Kidney glomerular epithelial cell (primary cell): ENCODE results near the gene STX10.
A peak's percentile ranks its signal among the peaks of the same experiment; 100 is the strongest.

ENCODE experiments used
- DNase-seq: peaks from one replicate; lab custom pipeline; 2025; lab: John Stamatoyannopoulos, UW

The STX10 gene

DNA sequence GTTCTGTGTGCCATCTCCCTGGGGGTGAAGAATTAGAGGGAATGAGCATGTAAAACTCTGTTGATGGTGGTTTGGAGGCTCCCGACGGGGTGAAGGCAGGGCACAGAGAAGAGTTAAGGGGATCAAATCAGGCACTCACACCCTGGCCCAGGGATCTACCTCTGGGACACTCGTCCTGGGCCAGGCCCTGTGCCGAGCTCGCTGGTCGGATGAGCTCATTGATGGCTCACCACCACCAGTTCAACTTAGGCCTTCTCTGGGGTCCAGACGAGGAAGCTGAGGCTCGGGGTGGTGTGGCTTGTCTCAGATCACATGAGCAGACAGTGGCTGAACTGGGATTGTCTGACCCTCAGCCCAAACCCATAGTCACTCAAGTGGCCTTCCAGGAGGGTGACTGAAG is 30.5 kb downstream of the STX10 start:
- no peak for DNase-seq

DNA sequence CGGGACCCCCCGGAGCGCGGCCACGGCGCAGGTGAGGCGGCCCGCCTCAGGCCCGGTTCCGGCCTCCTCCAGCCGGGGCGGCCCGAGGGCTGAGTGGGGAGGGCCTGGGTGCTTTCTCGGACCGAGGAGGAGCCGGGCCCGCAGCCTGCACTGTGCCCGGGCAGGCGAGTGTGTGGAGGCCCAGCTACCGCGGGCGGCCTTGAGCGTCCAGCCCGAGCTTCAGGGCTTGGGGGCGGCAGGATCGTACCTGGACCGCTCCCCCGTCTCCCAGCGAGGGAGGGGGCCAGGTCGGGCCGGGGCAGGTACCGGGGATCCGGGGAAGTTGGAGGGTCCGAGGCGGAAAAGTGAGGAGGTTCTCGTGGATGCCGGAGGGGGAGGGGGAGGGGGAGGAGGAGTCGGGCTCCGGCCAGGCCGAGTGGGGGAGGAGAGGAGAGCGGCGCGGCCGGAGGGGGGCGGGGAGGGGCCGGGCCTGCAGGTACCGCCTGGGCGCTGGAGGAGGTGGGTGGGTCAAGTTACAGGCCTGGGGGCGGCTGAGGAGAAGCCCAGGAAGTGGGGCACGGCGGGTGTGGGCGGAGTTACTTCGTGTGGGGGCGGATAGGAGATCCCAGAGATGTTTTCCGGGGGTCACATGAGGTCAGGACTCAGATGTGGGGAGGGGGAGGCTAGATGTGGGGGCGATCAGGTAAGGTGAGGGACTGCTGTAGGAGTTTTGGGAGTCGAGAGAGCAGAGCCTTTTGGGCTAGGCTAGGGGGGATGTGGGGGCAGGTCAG is 31.6 kb downstream of the STX10 start:
- DNase-seq, result peak; percentile 18

DNA sequence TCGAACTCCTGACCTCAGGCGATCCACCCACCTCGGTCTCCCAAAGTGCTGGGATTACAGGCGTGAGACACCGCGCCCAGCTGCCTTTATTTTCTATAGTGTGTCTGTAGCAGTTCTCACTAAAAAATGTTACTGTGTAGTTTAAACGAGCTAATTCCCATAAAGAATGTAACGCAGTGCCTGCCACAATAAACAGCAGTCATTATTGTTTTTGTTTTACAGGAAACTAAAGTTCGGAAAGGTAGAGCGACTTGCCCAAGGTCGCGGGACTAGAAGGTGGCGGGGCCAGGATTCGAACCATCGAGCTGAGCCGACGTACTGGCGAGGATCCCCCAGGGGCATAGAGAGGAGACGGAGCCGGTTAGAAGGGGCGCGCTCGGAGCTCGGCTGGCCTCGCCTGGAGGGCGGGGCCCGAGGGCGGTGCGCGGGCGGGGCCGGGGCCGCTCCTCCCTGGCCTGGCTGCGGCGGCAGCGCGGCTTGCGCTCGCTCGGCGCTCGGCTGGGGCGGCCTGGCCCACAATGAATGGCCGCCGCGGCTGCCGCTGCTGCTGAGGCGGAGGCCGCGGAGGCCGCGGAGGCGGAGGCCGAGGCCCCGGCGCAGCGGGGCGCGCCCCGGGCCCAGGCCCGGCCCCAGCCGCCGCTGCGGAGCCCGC is 32.3 kb downstream of the STX10 start, which contains the start of gene NACC1:
TSS of gene NACC1 (plus strand) at position 493 of the 652 bp plus-strand sequence. CDS start 16,944 bp downstream, outside the sequence.
- DNase-seq, result peak; percentile 63

DNA sequence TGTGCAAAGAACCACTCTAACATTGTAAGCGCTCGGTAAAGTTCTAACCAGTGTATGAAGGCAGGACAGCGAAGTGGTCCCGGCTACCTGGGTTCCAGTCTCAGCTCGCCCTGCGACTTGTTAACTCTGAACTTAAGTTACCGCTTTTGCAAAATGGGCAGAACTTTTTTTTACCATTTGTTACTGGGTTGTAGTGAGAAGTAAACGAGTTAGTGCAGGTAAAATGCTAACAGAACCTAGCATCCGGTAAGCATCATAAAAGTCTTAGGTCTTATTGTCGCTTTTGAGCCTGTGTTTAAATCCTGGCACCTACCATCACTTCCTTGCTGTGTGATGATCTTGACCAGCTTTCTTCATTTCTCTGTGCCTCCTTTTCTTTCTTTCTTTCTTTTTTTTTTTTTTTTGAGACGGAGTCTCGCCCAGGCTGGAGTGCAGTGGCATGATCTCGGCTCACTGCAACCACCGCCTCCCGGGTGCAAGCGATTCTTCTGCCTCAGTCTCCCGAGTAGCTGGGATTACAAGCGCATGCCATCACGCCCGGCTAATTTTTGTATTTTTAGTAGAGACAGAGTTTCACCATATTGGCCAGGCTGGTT is 32.9 kb downstream of the STX10 start:
- DNase-seq, result no peak

DNA sequence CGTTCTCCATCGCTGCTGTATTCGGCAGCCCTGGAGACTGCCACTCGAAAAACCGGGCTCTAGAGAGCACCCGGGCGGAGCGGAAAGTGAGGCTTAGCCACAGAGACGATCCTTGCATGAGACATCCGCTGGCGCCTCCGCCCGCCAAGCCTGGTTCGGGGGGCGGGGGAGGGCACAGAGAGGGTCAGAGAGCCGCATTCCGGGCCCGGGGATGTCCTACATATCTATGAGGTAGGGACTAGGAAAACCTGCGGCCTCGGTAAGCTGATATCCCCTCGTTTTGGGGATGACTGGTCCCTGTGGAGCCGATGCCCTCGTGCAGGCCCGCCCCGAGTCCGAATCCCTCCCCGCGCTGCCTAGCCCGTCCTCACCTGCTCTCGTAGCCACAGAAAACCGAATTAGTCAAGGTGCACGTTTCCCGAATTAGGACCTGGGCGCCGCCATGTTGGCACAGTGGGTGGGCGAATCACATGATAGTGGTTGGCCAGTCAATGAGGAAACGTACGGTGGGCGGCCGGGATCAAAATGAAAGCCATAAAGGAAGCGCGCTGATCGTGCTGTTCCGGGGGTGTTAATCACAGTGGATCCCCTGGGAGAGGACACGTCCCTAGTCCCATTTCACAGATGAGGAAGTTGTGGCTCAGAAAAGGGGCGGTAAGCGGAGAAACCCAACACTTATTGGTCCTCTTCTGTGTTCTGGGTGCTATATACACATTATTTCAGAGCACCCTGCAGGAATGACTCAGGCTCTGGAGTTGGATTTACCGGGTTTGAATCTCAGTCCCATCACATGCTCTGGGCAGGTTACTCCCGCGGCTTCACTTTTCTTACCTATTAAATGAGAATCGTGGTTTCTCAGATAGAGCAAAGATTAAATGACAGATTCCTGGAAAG is 33.6 kb downstream of the STX10 start, which contains the start of gene TRMT1:
TSS of gene TRMT1 (minus strand) at position 459 of the 894 bp plus-strand sequence. CDS start at position 118, 341 bp downstream.
- peak; percentile 90 for DNase-seq

DNA sequence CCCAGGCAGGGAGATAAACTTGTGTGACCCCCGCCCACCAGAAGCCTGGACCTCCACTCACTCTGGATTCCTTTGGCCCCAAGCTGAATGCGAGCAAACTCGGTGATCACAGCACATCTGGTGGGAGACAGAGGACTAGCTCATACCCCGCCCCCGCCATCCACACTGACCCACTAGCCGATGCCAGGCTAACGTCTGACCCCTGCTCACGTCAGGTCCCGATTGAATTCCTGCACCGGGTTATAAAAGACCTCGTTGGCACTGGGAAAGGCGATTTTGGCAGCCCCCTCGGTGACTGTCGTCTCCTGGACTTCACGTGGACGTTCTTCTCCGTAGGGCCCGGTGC is 34.3 kb downstream of the STX10 start:
- no peak for DNase-seq

DNA sequence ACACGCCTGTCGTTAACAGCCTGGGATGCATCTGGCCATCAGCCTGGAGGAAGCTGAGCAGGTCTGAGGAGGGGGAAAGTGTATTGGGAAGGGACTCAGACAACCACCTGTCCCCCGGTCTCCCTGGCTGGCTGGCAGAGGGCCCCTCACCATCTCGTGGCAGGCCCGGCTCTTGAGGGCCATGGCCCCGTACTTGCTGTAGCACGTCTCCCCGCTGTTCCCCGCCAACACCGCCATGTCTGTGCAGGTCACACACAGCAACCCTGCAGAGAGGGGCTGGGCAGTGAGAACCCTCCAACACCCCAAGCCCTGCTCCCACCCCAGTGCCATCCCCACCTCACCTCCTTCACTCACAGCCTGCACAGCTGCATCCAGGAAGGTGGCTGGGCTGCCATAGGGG is 37.6 kb downstream of the STX10 start:
- DNase-seq, result no peak

DNA sequence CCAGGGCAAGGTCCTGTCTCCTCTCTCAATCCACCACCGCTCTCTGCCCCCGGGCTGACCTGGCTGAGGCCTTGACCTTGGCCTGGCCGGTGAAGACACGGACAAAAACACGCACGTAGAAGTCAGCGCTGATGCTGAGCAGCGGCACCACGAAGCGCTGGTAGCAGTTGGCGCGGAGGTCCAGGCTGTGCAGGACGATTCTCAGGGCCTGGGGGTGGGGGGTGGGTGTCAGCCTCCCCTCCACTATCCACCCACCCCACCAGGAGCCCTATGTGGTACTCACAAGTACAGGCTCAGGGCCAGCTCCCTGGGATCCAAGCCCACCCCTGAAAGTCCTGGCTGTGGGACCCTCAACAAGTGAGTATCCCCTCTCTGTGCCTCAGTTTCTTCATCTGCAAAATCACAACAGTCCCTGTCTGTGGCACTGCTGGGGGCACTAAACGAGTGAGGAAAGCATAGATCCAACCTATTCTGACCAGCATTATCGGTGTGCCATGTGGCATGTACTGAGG is 40.0 kb downstream of the STX10 start:
- DNase-seq, result no peak

DNA sequence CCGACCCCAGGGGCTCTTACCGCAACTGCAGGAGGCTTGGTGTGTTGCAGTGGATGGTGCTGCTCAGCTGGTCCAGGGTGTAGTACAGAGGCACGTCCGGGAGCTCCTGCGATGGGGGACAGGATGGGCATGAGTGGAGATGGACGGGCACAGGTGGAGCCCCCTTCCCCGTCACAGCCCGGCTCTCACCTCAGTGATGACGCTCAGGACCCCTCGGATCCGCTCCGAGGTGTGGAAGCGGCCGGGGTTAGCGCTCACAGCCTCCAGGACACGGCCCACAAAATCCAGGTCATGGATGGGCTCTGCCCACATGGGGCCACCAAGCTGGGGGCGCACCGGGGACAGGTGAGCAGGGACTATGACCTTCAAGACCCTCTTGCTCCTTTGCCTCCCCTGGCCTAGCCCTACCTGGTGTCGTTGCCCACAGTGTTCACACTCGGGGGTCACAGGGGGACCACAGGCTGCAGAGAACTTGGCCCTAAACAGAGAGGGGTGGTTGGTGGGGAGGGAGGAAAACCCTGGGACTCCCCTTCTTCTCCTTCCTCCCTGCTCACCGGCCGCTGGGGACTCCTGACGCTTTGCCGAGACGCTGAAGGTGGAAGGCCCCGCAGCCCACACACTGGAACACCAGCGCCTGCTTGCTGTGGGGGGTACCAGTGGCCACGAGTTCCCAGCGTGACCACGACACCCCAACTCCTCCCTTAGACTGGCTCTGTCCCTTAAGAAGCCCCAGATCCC is 40.6 kb downstream of the STX10 start:
- DNase-seq, result no peak

DNA sequence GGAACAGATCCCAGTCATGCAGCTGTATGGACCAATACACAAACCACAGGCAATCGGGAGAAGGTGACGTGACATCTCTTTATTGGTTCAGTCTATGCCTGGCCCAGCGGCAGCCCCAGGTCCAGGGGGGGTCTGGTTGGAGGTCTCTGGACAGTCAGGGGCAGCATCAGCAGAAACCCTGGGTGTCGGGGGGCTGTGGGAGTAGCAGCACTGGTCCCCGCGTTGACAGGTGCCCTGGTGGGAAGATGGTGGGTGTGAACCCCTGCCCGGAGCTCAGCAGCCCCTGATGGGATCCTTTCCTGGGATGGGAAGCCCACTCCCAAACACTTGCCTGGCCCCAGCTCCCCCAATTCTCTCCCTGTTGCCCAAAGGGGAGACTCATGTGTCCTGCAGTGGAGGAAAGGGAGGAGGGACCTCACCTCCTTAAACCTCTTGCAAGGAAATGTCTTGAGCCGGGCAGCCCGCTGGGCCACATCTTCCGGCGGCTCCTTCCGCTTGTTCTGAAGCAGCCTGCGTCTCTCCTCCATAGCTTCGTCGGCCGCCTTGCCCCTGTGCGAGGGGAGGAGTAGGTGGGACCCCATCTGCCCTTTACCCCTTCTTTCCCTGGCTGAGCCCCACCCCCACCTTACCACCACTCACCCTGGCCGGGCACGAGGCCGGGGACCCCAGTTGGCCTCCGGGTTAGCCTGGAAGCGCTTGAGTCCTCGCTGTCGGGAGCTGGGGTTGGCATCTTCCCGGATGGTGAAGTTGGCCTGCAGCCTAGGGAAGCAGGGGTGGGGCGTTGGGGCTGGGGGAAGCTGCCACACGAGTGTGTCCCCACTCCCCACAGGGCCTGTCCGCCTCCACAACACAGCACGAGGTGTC is 45.1 kb downstream of the STX10 start:
- no peak for DNase-seq

DNA sequence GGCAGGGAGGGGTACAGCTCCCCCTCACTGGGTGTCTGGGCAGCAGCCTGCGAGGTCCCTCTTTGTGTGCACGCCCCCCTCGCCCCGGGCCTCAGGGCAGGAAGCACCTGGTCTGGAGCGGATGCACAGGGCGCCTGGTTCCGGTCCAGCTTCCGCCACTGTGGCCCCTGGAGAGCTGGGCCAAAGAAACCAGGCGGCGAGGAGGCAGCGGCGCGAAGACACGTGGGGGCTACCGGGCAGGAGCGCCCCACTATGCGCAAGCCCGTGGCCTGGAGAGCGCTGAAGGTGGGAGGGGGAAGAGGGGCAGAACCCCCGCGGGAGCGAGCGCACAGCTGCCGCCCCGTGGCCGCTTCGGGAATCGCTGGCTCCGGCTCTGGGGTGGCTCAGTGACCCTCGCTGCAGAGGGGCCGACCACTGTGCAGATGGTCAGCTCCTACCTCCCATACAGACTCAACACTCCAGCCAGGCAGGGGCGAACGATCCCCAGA is 45.8 kb downstream of the STX10 start:
- DNase-seq, result no peak

DNA sequence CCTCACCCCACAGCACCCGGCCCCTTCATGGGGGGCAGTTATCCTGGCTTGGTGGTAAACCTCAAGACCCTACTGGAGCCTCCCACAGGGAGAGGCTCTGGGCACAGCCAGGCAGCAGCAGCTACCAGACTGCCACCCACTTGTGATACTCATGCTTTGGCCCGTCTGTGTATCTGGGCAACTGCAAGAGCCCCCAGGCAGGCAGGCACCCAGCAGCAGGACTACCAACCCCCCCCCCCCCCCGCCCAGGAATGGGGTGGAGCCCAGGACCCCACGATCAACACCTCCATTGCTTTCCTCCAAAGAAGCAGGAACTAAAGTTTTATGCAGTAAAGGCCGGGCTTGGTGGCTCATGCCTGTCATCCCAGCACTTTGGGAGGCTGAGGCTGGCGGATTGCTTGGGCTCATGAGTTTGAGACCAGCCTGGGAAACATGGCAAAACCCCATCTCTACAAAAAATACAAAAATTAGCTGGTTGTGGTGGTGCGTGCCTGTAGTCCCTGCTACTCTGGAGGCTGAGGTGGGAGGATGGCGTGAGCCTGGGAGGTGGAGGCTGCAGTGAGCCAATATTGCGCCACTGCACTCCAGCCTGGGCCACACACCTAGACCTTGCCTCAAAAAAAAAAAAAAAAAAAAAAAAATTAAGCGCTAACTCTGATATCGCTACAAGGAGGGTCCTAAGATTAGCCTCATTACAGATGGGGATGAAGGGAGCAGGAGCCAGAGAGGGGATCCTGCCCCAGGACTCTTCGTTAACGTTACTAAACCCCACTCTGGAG is 46.4 kb downstream of the STX10 start:
- DNase-seq, result no peak

DNA sequence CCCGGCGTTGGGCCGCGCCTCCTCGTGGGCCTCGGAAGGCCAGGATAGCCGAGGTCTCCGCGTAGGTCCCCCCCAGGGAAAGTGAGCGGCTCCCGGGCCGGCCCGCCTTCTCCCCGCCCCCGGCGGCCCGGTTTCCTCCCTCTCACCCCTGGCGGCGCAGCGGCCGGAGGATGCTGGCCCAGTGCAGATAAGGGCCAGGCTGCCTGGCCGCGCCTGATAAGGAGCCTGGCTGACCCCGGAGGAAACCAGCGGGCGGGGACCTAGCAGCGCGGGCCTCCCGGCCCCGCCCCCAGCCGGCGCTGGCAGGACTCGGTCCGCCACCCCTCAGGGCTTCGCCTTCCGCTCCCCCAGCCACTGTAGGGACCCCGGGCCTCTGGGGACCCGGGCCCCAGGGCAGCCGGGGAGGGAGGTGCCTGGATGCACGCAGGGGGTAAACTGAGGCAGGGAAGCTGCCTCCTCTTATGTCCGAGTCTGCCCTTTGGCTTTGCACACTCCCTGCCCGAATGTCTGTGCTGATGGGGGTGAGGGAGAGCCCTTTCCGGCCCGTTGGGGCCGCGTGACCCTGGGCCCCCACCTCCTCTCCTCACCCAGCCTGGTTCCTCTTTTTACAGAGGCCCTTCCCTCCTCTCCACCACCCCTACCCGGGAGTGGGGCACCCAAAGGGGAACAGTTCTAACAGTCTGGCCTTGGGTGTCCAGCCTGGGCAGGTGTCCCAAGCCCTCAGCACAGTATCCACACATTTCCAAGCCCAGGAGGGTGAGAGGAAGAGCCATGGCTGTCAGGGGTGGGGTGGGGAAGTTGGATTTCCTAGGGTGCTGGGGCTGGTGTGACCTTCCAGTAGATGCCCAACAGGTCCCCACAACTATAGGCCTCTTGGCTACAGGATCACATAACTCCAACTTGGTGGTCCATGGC is 47.3 kb downstream of the STX10 start, which contains the start of gene LYL1:
TSS of gene LYL1 (minus strand) at position 193 of the 915 bp plus-strand sequence. CDS start 1,687 bp downstream, outside the sequence.
- no peak for DNase-seq

DNA sequence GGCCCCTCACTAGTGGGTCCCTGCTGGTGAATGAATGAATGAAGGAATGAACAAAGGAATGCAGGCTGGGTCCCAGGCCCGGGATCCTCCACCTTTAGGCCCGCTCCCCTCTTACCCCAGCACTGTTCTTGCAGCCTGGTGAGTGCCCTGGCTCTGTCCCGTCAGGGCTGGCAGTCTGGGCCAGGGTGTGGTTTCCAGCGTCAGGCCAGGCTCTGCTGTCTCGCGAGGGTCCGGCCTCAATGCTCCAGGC is 47.8 kb downstream of the STX10 start:
- no peak for DNase-seq

DNA sequence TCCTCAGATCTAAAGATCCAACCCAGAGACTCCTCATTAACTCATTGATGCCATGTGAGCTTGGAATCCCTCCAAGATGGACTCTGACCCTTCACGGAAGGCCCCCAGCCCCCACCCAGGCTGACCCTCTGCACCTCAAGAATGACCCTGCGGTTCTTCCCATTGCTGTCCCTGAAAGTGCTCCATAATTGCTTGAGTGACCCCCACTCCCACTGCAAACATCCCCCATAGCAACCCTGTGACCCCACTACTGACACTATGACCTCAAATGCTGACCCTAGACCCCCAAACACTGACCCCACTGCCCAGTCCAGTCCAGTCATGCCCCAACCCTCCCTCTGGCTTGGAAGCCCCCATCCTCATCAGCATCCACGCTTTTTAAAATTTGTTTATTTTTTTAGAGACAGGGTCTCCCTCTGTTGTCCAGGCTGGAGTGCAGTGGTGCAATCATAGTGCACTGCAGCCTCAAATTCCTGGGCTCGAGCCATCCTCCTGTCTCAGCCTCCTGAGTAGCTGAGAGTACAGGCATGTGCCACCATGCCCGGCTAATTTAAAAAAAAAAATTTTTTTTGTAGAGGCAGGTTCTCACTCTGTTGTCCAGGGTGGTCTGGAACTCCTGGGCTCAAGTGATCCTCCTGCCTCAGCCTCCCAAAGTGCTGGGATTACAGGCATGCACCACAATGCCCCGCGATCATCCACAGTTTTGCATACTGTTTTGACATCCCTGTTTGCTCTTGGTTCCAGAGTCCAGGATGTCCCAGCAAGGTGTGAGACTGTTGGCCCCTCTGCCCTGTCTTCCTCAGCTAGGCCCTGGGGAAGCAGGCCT is 48.4 kb downstream of the STX10 start:
- no peak for DNase-seq

DNA sequence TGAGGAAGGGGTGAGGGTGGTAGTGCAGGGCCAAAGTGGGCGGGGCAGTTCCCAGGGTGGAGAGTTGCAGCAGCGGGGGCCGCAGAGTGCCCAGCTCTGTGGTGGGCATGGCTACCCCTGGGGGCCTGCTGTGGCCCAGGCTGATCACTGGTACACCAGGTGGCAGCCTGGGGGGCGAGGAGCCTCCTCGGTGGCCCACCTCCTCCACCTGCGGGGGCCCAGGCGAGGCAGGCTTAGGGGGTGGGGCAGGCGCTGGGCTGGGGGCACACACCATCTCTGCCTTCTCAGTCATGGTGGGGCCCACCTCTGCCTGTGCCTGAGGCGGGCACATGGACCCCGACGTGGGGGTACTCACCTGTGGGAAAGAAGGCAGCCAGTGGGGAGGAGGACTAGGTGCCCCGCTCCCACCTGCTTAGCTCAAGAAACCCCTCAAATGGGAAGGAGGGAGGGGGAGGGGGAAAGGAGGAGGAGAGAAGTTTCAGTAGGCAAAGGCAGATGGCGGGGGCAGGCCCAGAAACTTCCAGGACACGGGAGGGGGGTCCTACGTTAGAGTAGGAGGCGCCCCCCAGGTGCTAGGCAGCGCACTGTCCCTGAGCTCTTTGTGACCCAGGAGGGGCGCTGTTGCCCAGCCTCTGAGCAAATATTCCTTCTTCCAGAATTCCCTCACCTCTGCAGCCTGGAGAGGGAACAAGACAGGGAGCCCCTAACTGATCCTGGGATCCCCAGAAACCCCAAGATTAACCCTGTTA is 49.2 kb downstream of the STX10 start:
- DNase-seq, result no peak
